ENCODE data around the gene LIAS.

DNA sequence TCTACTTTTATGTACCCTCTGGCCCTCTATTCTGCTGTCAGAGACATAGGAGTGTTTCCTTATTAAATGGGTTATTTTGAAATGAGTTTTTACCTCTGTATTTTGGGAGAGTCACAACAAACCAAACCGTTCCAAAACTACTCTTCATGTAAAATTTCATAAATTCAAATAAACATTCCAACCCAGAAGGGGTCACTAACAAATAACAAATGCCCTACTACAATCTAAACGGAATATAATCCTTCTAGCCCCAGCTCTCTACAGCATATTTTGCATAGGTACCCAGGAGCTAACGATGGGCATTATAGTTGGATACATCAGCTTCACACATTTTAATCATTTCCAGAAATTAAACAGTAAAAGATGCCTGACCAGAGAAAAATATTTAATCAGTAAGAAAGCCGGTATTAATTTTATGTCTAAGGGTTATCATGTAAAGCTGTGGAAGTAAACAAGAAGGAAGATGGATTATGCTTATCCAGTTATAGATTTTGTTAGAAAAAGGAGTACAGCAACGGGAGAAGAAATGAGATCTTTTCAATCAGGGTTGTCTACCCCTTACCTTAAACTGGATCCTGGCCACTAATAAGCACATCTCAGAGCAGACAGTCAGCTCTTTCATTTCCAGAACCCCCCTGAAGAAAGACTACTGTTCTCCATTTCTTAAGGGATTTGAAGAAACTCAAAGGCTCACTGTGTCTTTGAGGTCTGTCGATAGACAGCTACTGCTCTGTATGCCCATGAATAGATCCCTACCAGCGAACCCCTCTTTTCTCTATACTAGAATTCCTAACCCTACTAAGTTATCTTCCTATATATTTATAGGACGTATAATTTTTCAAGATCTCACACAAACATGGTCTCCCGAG, 67.2 kb downstream of the LIAS start:
- TF ChIP-seq YY1 (IDR thresholded peaks at IDR 0.05): no peak
- TF ChIP-seq, protein P1, sequence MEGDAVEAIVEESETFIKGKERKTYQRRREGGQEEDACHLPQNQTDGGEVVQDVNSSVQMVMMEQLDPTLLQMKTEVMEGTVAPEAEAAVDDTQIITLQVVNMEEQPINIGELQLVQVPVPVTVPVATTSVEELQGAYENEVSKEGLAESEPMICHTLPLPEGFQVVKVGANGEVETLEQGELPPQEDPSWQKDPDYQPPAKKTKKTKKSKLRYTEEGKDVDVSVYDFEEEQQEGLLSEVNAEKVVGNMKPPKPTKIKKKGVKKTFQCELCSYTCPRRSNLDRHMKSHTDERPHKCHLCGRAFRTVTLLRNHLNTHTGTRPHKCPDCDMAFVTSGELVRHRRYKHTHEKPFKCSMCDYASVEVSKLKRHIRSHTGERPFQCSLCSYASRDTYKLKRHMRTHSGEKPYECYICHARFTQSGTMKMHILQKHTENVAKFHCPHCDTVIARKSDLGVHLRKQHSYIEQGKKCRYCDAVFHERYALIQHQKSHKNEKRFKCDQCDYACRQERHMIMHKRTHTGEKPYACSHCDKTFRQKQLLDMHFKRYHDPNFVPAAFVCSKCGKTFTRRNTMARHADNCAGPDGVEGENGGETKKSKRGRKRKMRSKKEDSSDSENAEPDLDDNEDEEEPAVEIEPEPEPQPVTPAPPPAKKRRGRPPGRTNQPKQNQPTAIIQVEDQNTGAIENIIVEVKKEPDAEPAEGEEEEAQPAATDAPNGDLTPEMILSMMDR (IDR thresholded peaks at IDR 0.05; ENCODE audit: low read depth, low read length, missing input control): no peak
